Cardiac septum (tissue), 1 donor: ENCODE results near the gene STX8. TPM values are rescaled to one million over a fixed set of nuclear protein-coding genes. Genes with fewer than 3 reads are reported as not detected.

Experiments
- DNase-seq: peaks from one replicate; pipeline ENCODE4 v3.0.0-alpha.2; 2020; ENCODE audit warnings: low spot score
- intact Hi-C: fragments of 100-400 bp; cut with DNase I; formaldehyde crosslinking; loops from one replicate; pipeline ENCODE4 v1.14.0; 2022
- total RNA-seq: library from RNA; stranded (reverse); fragmentation: NEBNext Ultra II Directional; extraction: Animal tissue kit (Norgen Biotek cat#: 25700); gene quantifications from one replicate; pipeline ENCODE4 v1.2.1, GENCODE V29; 2021
- donor health status: DM: no; HTN: no; CAD: no.

Gene STX8
- total RNA-seq, 1 donor from 2014 or later: 53.0 TPM

DNA sequence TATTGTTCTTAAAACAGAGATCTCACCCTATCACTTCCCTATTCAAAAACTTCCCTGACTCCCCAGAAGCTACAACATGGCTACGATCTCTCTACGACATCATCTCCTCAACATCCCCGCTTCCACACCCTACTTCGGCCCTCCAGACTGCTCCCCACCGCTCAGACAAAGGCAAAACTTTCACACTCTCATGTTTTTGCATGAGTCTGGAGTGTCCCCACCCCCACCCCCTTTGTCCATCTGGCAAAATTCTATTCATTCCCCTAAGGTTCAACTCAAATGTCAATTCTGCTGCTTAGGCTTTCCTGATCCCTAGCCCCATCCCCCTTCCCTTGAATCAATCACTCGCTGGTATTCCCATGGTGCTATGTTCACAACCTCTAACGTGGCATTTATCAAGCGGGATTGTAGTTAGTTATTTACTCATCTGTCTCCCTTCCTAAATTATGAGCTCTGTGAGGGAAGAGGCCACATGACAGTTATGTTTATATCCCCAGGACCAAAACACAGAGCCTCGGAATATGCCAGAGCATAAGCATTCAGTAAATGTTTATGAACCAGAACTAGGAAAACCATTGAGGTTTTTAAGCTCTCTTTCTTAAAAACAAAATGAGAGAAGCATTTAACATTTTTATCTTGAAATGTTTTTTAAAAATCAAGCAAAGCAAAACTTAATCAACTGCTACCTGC is 55.9 kb downstream of the STX8 start:
- intact Hi-C loops: loop anchor here (10.0 kb wide), 1 partner anchor 225 kb away; no protein-coding TSS in a partner anchor
- no peak for DNase-seq

DNA sequence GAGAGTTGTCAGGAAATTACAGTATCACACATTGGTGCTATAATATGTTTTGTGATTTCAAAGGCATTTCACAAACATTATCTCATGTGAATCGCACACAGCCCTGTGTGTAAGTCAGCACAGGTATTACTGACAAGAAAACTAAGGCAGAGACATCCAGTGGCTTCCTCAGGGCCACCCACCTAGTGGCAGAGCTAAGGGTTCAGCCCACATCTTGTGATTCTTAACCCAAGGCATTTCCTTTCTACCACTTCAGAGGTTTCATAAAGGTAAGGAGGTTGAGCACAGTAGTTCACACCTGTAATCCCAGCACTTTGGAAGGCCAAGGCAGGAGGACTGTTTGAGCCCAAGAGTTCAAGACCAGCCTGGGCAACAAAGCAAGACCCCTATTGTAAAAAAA is 58.2 kb downstream of the STX8 start:
- intact Hi-C loops: no loop called here
- no peak for DNase-seq

DNA sequence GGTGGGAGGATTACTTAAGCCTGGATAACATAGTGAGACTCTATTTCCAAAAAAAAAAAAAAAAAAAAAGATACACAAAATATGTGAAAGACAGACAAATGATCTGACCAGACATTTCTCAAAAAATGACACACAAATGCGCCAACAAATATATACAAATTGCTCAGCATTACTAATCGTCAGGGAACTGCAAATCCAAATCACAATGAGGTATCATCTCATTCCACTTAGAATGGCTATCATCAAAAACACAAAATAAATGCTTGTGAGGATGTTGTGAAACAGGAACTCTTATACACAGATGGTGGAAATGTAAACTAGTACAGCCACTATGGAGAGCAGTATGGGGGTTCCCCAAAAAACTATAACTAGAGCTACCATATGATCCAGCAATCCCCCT is 62.4 kb downstream of the STX8 start:
- intact Hi-C loops: no loop called here
- DNase-seq: no peak

DNA sequence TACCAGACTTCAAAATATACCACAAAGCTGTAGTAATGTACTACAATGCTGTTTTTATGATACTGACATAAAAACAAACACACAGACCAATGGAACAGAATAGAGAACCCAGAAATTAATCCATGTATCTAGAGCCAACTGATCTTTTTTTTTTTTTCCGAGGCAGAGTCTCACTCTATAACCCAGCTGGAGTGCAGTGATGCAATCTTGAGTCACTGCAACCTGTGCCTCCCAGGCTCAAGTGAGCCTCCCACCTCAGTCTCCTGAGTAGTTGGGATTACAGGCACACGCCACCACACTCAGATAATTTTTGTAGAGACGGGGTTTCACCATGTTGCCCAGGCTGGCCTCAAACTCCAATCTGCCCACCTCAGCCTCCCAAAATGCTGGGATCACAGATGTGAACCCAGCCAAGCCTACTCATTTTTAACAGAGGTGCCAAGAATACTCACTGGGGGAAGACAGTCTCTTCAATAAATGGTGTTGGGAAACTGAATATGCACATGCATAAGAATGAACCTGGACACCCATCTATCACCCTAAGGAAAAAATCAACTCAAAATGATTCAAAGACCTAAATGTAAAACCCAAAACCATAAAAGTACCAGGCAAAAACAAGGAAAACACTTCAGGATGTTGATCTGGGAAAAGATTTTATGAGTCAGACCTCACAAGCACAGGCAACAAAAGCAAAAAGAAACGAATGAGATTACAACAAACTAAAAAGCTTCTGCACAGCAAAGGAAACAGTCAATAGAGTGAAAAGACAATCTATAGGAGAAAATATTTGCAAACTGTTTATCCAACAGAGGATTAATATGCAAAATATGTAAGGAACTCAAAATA is 63.1 kb downstream of the STX8 start:
- intact Hi-C loops: no loop called here
- no peak for DNase-seq

DNA sequence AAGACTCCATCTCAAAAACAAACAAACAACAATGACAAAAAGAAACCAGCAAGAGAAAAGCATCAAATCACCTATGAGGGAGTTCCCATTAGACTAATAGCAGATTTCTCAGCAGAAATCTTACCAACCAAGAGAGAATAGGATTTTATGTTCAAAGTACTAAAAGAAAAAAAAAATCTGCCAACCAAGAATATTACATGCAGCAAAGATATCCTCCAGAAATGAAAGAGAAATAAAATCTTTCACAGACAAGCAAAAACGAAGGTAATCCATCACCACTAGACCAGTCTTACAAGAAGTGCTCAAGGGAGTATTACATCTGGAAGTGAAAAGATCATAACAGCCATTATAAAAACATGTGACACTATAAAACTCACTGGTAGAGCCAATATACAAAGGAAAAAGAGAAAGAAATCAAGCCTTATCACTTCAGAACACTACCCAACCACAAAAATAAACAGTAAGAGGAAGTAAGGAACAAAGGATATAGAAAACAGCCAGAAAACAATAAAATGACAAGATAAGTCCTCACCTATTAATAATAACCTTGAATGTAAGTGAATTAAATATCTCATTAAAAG is 66.3 kb downstream of the STX8 start:
- intact Hi-C loops: no loop called here
- DNase-seq: no peak

DNA sequence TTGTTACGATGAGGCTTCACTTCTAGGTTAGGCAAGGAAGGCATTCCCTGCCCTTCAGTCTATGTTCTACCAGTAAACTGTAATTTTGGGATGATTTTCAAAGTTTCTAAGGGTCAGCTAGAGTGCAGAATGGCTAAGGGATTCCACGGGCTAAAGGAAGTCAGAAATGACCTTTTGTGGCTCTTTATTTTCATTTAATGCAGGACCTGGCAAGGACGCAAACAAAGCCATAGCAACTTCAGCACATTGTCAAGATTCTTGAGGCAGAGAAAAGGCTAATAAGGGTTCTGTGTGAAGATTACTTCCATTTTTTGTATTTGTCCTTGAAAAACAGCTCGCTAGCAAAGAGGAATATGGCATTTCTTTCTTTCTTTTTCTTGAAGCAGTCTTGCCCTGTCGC is 76.6 kb downstream of the STX8 start:
- no peak for DNase-seq
- intact Hi-C loops: no loop called here

DNA sequence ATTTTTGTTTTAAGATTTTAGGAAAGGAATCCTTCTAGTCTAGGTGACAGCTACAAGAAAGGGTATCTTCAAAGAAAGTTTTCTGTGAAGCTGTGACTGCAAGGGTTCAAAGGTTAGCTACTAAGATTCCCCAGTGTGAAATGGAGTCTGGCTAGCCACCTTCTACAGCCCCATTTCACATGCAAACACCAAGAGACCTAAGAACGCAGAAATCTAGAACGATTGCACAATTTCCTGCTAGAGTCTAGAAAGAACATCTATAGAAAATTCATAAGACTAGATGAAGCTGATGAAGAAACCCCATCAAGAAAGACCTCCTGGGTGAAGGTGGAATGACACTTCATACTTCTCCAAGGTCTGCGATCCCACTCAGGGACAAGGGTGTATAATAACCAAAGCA is 77.1 kb downstream of the STX8 start:
- no peak for DNase-seq
- intact Hi-C loops: no loop called here

DNA sequence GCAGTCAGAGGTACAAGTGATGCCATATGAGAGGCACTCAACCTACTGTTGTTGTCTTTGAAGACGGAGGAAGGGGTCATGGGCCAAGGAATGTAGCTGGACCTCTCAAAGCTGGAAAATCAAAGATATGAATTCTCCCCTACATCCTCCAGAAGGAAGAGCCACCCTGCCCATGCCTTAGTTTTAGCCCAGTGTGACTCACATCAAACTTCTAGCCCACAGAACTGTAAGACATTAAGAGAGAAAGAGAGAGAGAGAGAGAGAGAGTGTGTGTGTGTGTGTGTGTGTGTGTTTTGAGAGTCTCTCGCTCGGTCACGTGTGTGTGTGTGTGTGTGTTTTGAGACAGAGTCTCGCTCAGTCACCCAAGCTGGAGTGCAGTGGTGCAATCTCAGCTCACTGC is 87.1 kb downstream of the STX8 start:
- intact Hi-C loops: loop anchor here (10.0 kb wide), 1 partner anchor 74 kb away; no protein-coding TSS in a partner anchor
- DNase-seq: no peak

DNA sequence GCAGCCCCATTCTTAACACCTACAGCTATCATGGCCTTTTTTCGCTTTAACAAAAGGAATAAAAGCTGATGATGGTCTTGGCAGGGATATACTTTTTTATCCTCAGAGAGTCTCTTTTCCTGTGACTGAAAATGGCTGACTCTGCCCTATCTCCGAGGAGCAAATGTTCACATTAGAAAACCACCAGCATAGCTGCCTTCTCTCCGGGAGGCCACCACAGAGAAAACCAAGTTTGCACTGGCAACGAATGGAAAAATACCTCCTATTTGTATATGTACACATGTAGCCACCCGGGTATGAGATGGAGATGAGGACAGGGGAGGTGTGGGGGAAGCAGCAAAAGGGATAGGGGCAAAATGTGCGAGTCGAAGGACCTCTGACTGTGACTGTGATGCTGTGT is 88.2 kb downstream of the STX8 start:
- no peak for DNase-seq
- intact Hi-C loops: loop anchor here (10.0 kb wide), 1 partner anchor 73 kb away; no protein-coding TSS in a partner anchor

DNA sequence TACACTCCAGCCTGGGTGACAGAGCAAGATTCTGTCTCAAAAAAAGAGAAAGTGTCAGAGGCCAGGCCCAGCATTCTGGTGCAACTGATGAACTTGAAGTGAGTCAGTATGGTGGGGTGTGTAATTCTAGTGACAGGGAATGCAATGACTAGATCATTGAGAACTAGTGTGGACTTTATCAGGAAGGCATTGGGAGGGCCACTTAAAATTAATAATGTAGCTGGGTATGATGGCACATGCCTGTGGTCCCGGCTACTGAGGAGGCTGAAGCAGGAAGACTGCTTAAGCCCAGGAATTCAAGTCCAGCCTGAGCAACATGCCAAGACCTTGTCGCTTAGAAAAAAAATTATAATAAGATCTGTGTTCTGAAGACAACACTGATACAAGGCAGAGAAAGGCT is 90.8 kb downstream of the STX8 start:
- intact Hi-C loops: loop anchor here (10.0 kb wide), 1 partner anchor 70 kb away; no protein-coding TSS in a partner anchor
- no peak for DNase-seq

DNA sequence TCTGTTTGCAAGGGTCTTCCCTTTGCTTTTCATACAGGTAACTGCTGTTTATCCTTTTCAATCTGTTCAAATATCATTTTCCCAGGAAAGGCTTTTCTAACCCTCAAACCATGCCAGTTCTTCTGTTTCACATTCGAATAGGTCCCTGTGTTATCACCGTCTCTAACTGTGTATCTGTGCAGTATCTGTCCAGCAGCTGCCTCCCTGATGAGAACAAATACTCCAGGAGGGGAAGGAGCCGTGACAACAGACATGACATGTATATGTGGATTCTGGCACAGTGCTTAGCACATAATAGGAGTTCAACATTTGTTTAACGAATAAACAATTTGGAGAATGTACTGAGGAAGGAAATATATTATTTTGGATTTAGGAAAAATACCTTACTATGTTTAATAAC is 95.7 kb downstream of the STX8 start:
- intact Hi-C loops: loop anchor here (10.0 kb wide), 1 partner anchor 65 kb away; no protein-coding TSS in a partner anchor

DNA sequence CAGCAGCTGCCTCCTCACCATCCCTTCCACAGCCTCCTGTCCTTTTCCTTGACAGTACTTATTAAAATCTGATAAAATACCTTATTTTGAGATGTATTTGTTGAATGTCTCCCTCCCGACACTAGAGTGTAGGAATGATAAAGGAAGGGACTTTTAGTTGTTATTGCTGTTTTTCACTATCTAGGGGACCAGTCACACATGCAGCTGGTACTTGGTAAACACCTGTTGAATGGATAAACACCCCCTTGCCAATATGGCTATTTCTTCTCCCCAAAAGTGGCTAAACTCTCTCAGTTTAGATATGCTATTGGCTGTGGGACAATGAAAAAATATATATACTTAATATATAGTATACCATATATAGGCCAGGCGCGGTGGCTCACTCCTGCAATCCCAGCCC is 96.7 kb downstream of the STX8 start:
- intact Hi-C loops: no loop called here
- DNase-seq: no peak

More for the DNA sequence above, 95.7 kb downstream of the STX8 start:
- DNase-seq: no peak

DNA sequence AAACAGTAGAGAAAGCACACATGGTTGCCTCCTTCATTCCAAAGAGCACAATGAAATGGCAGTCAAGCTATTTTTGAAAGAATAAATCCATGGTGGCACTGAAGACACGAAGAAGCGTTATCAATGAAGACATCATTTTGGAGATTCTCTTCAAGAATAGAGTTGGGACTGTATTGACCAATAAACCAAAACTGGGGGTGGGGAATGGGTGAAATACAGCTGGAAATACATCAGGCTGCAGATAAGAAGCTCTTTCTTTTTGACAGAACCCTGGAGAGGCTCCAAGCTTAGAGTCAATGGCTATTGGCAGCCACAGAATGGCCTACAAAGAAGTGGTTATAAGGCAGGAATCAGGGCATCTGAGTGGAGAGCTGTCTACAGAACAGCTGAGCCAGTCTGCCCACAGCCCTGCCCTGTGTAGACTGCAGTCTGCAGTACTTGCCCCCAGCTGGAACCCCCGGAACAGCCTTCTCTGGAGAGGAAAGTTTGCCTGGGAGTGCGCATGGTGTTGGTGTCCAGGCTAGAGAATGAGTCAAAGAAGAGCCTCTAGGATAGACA is 100.4 kb downstream of the STX8 start:
- no peak for DNase-seq
- intact Hi-C loops: no loop called here

DNA sequence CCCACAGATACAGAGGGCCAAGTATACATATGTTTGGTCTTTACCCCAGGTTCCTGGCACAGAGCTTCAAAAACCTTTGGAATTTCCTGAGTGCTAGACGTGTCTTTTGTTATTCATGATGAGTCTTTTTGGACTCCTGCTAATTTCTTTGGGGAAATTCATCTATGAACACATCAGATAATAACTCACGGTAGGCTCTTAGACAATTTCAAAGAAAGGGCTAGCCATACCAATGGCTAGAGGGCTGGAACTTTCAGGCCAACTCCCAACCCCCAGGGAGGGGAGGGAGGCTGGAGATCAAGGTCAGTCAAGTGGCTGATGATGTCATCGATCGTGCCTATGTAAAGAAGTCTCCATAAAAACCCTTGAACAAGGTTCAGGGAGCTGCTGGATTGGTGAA is 101.9 kb downstream of the STX8 start:
- intact Hi-C loops: no loop called here
- DNase-seq: no peak

DNA sequence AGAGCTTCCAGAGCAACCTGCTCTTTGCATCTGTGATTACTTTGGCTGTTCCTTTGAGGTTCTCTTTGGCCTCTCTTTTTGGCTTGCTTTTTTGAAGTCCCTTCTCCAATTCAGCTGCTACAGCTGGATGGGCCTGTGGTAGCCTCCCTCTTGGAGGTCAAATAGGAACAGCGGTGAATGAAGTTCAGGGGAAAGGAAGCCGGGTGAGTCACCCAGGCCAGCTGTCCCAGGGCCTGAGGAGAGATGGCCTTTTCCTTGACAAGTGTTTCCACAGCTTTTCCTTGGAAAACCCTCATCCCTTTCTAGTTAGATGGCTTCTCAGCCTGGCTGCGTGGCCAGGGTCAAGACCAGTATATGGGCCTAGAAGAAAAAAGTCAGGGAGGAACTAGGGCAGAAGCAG is 103.1 kb downstream of the STX8 start:
- intact Hi-C loops: no loop called here
- no peak for DNase-seq

DNA sequence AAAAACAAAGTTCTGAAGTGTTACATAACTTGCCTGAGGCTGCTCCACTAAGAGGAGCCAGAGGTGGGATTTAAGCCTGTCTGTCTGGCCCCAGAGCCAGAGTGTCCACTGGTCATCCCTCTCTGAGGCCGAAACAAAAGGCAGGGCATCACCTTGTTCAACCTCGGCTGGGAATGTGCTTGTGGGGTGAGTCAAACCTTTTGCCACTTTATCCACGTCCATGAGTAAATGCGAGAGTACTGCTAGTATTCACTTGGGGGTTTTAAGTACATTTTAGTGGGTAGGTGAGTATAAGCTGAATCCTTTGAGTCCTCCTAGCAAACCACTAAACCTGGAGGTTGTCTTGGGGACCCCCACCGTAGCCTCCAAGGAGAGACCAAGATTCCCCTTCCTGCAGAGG is 103.5 kb downstream of the STX8 start:
- DNase-seq: no peak
- intact Hi-C loops: no loop called here

DNA sequence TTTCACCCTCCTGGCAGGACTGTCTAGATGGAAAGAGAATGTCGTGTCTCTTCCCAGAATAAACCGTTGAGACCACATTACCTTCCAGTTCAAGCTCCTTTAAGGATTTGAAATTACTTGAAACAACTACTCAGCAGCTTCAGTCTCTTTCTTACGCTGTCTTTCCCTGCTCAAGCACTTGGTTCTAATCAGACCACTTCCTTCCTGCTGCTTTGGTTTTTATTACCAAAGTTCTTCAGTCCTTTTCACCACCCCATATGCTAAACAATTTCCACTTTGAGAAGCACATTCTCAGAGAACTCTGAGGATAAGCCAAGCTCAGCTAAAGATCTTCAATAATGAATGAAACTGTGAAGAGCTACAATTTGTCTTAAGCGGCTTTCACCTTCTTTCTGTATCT is 105.4 kb downstream of the STX8 start:
- intact Hi-C loops: no loop called here
- no peak for DNase-seq

DNA sequence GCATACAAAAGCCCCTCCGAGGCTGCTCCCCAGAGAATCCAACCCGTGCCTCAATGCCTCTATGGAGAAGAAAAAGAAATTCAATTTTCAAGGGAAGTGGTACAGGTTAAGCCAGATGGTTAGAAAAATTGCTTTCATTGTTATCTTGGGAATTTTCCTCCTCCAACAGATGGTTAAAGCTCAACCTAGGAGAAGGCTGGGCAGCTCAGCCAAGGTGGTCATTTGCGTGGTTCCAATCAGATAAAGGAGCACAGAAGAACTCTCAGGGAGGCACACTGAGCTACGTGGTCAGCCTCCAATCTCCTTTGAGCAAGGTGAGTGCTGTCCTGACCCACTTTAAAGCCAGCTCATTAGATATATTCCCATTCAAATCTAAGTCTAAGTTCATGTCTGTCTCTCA is 106.7 kb downstream of the STX8 start:
- no peak for DNase-seq
- intact Hi-C loops: no loop called here

DNA sequence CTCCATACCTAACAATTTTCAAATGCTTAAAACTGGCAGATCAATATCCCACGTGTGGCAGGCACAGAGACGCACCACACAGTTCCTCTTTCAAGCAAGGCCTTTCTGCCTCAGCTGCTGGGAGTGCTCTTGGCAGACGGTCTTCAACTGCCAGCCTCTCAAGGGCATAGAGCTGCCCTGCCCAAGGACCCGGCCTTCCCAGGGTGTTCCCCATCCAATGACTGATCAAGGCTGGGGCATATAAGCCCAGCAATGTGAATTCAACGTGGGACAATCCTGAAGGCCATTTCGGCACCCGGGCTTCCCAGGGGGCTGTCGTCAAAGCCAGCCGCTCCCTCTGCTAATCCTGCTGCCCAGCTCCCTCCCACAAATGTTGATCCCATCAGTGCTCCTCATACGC is 107.1 kb downstream of the STX8 start:
- no peak for DNase-seq
- intact Hi-C loops: no loop called here

DNA sequence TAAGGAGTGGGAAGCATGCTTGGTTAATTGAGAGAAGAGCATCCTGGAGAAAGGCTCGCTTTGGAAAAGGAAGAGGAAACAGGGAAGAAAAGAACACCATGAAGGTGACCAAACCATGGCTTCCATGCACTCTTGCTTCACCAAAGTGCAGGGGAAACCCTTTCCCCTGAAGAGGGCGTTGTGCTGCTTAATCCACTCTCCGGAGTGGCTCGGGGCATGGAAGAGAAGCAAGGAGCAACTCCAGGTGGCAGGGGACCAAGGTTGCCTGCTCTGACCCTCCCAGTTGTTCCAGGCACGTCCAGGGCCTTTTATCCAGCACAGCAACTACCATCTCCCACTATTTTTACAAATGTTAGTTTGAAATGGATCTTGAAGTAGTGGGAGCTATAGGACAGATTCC is 108.1 kb downstream of the STX8 start:
- intact Hi-C loops: no loop called here
- DNase-seq: no peak
